ENCODE measurements around the gene LAMC2. TPM values are rescaled to one million over a fixed set of nuclear protein-coding genes. Genes with fewer than 3 reads are reported as not detected.

LAMC2 gene
- total and polyA plus RNA-seq, 2 of the 8 experiments (the other 6 are each of a cell fraction or from before 2014, with no cell fraction given): 4.6 to 12.9 TPM

GRCh38 chr1:183255073-183255472 is 69.0 kb downstream of the LAMC2 start:
- Histone ChIP-seq H3K9ac (replicated peaks in 1 of 4; ENCODE audit: extremely low read depth in 1 of 4, low read depth in 3 of 4, low read length in 3 of 4) (no peak overlapping the region), H4K91ac (replicated peaks; ENCODE audit: insufficient read length, low read length) (no peak overlapping the region), H3K4ac (replicated peaks; ENCODE audit: insufficient read length, low read depth, low read length) (no peak overlapping the region), H3K56ac (replicated peaks; ENCODE audit: insufficient read length, low read depth, low read length) (no peak overlapping the region), H3K23me2 (ENCODE audit: low read depth, low read length) (0 out of 2 replicates have a peak, but pooled peaks cover 2% of the 10 kb centered on the region), H3K4me3 (ENCODE audit: extremely low read depth in 1 of 4, insufficient read depth in 2 of 4, low read depth in 3 of 4, low read length in 4 of 4) (no peak overlapping the region), H2BK12ac (ENCODE audit: low read depth, low read length) (no peak overlapping the region), H3K79me2 (ENCODE audit: control insufficient read depth in 1 of 2, insufficient read depth in 2 of 2, low read length in 2 of 2) (no peaks in the 10 kb centered on the region), H2BK15ac (ENCODE audit: low read length) (no peak overlapping the region), H3K79me1 (ENCODE audit: low read depth, low read length) (no peaks in the 10 kb centered on the region), H3K36me3 (ENCODE audit: control insufficient read depth in 2 of 4, insufficient read depth in 4 of 4, low read length in 3 of 4) (no peaks in the 10 kb centered on the region; a peak in 1 of 8 replicates), H4K5ac (ENCODE audit: insufficient read length, low read depth, low read length) (no peak overlapping the region), H3K14ac (ENCODE audit: insufficient read length) (no peak overlapping the region), H4K20me1 (replicated peaks in 1 of 2; ENCODE audit: control insufficient read depth in 1 of 2, insufficient read depth in 2 of 2, low read length in 2 of 2) (no peaks in the 10 kb centered on the region), H3K4me2 (ENCODE audit: insufficient read depth in 1 of 2, low read depth in 2 of 2, low read length in 2 of 2) (no peak overlapping the region), H2BK5ac (ENCODE audit: low read depth, low read length) (no peak overlapping the region), H2BK20ac (ENCODE audit: low read length) (no peak overlapping the region), H2AFZ (ENCODE audit: low read length) (no peak overlapping the region), H3K9me3 (ENCODE audit: insufficient read depth in 2 of 2, low read depth in 1 of 2, low read length in 1 of 2) (no peaks in the 10 kb centered on the region), H3K23ac (ENCODE audit: insufficient read length) (no peak overlapping the region), H3K27ac (ENCODE audit: low read depth, low read length) (no peak overlapping the region), H3K18ac (ENCODE audit: extremely low read depth, low read length) (no peak overlapping the region), H2BK120ac (replicated peaks; ENCODE audit: low read depth, low read length) (no peak overlapping the region), H3K27me3 (replicated peaks in 1 of 4; ENCODE audit: control insufficient read depth in 3 of 4, extremely low read depth in 1 of 4, insufficient read depth in 3 of 4, low read length in 3 of 4) (no peaks in the 10 kb centered on the region), H2AK5ac (ENCODE audit: low read depth, low read length) (no peak overlapping the region), H4K8ac (ENCODE audit: extremely low read depth, insufficient read depth, low read length) (no peak overlapping the region), H3K4me1 (replicated peaks in 1 of 4; ENCODE audit: control insufficient read depth in 3 of 4, insufficient read depth in 4 of 4, low read length in 3 of 4) (peaks cover 0 to 5% (median 0%) of the 10 kb centered on the region in 4 experiments; a peak in 2 of 7 replicates)
- WGBS, 2 experiments (ENCODE audit: extremely low coverage in 1 of 2, insufficient coverage in 1 of 2, insufficient read length in 1 of 2, insufficient replicate concordance in 2 of 2, low coverage in 1 of 2, low lambda C conversion rate in 2 of 2, missing lambda C conversion rate in 1 of 2): 93% methylated on average over 1 of the region's 1 CpG; no CpG with 5 or more reads in 1 of the 2 experiments
- DNase-seq (ENCODE audit: low read depth in 1 of 2, low spot score in 2 of 2): no peak
- no peak for TF ChIP-seq CTCF (IDR thresholded peaks at IDR 0.05; ENCODE audit: control extremely low read depth in 1 of 3, insufficient read depth in 1 of 3, low read depth in 1 of 3, low read length in 3 of 3)
- no peak for FAIRE-seq
- ChIA-PET CTCF (ENCODE audit: partially characterized antibody) (interaction anchor here (1.1 to 1.9 kb wide), 2 partner anchors 20 to 27 kb away, joined by 4 to 9 read pairs; no protein-coding TSS in a partner anchor), POLR2A (ENCODE audit: partially characterized antibody) (no interaction called here)
